ENCODE data around the gene MLEC.

MLEC gene, protein sequence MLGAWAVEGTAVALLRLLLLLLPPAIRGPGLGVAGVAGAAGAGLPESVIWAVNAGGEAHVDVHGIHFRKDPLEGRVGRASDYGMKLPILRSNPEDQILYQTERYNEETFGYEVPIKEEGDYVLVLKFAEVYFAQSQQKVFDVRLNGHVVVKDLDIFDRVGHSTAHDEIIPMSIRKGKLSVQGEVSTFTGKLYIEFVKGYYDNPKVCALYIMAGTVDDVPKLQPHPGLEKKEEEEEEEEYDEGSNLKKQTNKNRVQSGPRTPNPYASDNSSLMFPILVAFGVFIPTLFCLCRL

DNA sequence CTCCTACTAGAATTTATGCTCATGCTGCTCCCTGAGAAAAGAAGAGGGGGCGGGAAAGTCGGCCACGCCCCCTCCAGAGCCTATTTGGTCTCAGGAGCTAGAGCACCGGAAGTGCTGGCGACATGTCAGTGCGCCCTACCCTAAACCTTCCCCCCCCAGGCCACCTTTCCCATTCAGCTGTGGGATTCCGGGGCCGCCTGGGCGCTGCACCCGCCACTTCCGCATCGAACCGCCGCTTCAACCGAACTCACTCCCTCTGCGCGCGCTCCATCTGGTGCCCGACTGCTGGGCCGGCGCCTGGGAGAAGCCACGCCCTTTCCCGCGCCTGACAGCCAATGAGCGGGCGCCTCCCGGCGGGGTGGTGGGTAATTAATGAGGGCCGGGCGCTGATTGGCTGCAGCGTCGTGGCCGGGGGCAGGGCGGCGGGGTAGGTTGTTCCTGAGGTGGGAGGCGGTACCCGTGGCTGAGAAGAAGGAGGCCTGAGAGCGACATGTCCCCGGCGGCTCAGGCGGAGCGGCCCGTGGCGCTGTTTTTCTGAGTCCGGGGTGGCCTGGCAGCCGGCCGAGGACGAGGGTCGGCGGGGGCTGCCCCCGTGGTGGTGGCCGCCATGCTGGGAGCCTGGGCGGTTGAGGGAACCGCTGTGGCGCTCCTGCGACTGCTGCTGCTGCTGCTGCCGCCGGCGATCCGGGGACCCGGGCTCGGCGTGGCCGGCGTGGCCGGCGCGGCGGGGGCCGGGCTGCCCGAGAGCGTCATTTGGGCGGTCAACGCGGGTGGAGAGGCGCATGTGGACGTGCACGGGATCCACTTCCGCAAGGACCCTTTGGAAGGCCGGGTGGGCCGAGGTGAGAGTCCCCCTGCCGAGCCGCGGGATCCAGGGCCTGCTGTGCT lies at the start of gene MLEC:
TSS of gene MLEC (plus strand) at position 460 of the 888 bp plus-strand sequence. CDS start at position 608, 148 bp downstream.
- DNase-seq = peak; percentile 100

DNA sequence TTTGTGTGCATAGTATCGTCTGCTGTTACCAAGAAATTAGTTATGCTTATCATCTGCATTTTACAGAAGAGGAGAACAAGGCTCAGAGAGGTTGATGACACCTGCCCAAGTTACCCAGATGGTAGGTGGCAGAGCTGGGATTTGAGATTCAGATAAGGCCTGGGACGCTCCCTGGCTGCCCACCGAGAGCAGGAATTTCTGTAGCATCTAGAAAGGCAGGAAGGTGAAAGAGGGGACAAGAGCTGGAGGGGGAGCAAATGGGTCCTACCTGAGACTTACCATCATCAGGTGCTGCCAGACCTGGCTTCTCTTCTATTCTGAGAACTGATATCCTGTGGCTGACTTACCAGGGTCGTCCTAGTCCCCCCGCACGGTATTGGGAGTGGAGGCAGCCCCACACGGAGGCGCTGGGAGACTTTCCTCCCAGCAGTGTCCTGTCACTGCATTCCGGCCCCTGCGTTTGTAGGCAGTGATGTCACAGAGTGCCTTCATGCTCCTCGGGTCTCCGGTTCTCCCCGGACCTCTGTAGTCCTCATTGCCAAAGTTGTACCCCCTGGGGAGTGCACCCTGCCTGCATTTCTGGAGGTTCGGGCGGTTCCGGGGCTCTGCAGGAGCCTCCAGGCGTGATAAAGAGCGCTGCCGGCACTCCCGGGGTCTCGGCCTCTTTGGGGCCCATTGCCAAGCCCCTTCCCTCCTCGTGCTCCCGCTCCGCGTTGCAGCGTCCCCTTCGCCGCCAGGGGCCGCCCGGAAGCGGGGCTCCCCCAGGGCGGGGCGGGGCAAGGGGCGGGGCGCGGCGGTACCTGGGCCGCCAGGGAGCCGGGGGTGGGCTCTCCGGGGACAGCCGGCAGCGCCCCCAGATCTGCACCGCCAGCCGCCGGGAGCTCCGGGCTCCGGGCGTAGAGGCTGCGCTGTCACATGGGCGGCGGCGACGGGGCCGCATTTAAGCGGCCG lies 46.9 kb upstream of the MLEC start, which contains the start of gene CABP1:
TSS of gene CABP1 (plus strand) at position 856 of the 951 bp plus-strand sequence. CDS start at position 916, 60 bp downstream.
- peak; percentile 80 for DNase-seq

- DNase-seq = peak; percentile 94
Observed at GRCh38 chr12:120640861-120641833, 45.8 kb upstream of the MLEC start.

GRCh38 chr12:120642121-120642520 lies 44.8 kb upstream of the MLEC start:
- DNase-seq = no peak

- DNase-seq = no peak
Observed at GRCh38 chr12:120642826-120643225, 44.1 kb upstream of the MLEC start.

DNA sequence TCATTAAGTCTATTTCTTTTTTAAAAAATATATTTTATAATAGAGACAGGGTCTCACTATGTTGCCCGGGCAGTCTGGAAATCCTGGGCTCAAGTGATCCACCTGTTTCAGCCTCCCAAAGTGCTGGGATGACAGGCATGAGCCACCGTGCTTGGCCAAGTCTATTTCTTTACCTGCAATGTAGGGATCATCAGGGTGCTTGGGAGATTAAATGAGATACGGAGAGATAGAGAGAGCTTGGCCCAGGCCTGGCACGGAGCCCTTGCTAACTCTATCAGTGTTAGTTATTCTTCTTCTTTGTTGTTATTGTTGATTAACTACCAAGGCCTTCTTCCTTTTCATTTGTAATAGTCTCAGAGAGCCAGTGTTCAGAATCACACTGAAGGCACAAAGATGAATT lies 43.4 kb upstream of the MLEC start:
- DNase-seq = no peak

GRCh38 chr12:120646044-120646443 lies 40.9 kb upstream of the MLEC start:
- DNase-seq = no peak

- DNase-seq = no peak
Observed at GRCh38 chr12:120647375-120647755, 39.6 kb upstream of the MLEC start.

DNA sequence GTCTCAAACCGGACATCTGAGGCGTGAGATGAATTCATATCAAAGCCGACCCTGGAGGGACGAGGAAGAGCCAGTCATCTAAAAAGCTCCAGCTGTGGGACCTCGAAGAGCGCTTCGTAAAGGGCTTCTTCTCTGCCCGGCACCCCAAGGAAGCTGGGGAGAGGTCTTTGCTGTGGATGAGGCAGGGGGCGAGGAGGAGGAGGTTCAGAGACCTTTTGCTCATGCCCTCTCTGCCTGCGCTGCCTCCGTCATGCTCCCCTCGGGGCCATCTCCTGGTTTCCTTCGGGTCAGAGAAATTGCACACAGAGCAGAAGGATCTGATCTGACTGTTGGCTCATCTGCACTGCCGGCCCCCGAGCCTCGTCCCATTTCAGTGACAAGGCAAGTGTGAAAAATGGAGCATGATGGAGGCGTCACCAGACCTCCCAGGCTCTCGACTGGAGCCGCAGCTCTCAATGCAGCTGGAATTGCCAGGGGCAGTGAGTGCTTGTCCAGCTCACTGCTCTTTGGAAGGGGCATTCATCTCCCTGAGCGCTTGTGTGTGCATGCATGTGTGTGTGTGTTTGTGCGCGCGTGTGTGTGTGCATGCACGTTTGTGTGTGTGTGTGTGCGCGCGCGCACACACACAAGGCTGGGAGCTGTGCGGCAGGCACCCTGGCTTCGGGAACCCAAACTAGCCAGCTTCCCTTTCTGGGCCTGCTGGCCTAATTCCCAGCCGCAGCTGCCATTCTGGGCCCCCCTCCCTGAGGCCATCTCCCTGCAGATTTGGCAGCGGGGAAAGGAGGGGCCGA lies 37.3 kb upstream of the MLEC start:
- DNase-seq = no peak

- DNase-seq = no peak
Observed at GRCh38 chr12:120650233-120650690, 36.7 kb upstream of the MLEC start.

DNA sequence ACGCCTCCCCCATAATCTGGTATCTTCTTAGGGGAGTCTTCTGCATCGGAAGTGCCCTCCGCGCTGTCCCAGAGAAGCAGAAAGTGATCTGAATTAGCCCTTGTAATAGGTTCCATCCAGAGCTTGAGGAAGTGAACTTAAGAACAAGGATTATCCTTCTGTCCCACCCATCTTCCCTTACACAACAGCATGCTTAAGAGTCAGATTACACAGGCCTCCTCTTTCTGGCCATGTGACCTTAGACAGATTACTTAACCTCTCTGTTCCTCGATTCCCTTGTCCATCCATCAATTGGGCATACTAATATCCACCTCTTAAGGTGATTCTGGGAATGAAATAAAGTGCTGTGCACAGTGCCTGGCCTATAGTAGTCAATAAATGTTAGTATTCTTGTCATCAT lies 35.1 kb upstream of the MLEC start:
- no peak for DNase-seq

DNA sequence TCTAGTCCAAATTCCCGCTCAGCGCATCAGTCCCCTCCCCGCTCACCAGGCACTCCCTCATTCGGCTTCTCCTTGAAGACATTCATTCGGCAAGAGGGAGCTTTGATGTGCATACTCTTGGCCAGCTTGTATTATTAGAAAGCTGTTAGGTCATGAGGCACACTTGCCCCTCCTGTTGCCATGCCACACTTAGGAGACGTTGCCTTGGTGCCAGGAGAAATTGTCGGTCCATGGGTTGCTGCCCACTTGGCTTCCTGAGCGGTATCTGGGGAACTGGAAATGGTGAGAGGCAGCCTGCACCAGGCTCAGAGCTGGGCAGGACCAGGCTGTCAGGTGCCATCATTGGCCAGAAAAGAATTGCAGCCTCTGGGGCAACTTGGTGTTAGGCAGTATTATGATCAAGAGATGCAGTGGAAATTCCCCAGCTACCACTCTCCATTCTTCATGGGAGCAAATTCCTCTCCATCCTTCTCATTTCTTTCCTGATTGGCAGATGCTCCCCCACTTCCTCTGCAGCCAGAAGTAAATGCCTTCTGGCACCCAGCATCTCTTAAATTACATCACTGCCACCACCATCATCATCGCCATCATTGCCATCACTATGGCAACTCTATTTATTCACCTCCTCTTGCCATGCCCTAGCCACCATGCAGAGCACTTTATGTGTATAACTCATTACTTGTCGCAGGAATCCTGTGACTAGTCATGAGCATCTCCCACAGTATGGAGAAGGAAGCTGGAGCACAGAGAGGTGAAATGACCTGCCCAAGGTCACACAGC lies 34.1 kb upstream of the MLEC start:
- DNase-seq = no peak

- no peak for DNase-seq
Observed at GRCh38 chr12:120653611-120654010, 33.3 kb upstream of the MLEC start.

DNA sequence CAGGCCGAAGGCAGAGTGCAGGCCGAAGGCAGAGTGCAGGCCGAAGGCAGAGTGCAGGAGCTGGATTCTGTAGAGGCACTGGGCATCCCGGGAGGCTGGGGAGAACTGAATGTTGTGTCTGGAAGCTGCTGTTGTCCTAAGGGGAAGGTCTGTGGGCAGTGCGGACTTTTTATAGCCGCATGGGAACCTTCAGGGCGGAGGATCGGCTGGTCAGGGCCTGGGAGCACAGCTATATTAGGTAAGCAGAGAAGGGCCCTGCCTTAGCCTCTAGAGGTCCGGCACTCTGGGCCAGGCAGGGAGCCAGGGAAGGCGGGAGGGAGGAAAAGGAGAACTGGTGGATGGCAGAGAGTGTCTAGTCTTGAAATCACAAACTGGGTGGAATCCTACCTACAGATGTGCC lies 32.3 kb upstream of the MLEC start:
- no peak for DNase-seq

- no peak for DNase-seq
Observed at GRCh38 chr12:120656008-120656407, 30.9 kb upstream of the MLEC start.

GRCh38 chr12:120658286-120659150 lies 28.4 kb upstream of the MLEC start:
- no peak for DNase-seq

GRCh38 chr12:120659151-120659525 lies 27.8 kb upstream of the MLEC start:
- DNase-seq = no peak

DNA sequence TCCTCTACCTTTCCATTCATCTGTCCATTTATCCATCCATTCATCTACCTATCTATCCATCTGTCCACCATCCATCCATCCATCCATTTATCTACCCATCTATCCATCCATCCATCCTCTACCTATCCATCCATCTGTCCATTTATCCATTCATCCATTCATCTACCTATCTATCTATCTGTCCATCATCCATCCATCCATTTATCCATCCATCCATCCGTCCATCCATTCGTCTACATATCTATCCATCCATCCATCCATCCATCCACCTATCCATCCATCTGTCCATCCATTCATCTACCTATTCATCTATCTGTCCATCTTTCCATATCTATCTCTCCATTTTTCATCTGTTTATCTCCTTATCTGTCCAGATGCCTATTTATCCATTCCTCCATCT lies 25.5 kb upstream of the MLEC start:
- DNase-seq = no peak

GRCh38 chr12:120662879-120663278 lies 24.1 kb upstream of the MLEC start:
- DNase-seq = no peak
